Measurements from ENCODE around the gene VPS35.

VPS35 gene

DNA sequence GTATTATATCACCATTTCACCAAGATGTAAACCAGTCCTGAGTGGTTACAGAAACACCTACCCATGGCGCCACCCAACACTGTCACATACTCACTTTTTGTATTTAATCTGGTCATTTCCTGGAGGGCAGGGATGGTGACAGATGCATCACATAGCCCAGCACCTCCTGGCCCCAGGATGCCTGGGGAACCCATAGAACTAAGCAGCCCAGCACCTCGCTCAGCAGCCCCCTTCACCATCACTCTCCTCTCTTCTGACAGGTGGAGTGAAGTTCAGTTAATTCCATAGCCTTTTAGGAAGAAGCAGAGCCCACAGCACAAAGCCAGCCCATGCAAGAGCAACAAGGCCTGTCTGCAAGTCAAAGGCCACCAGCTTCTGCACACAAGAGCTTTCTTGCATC lies 31.6 kb upstream of the VPS35 start:
- no peak for DNase-seq
- H3K27ac Mint-ChIP-seq = no peak overlapping the region
- no peak overlapping the region for H3K4me3 Mint-ChIP-seq
- H3K36me3 Mint-ChIP-seq = no peaks in the 10 kb centered on the region
- CTCF ChIA-PET = no interaction called here
- H3K27me3 Mint-ChIP-seq = no peaks in the 10 kb centered on the region
- H3K9me3 Mint-ChIP-seq = peaks cover 1% of the 10 kb centered on the region
- H3K4me1 Mint-ChIP-seq = no peaks in the 10 kb centered on the region

DNA sequence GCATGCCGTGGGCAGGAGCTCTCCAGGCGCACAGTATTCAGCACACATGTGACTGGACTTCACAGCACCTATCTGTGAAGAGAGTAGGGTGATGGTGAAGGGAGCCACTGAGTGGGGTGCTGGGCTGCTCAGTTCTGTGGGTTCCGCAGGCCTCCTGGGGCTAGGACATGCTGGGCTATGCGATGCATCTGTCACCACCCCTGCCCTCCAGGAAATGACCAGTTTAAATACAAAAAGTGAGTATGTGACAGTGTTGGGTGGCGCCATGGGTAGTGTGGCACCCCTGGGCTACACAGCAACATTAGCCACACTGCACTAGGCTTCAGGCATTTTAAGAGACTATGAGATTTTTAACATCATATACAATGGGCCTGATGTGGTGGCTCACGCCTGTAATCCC lies 30.6 kb upstream of the VPS35 start:
- Mint-ChIP-seq H3K9me3 (no peaks in the 10 kb centered on the region), H3K36me3 (no peaks in the 10 kb centered on the region), H3K4me3 (no peak overlapping the region), H3K27me3 (no peaks in the 10 kb centered on the region), H3K27ac (no peak overlapping the region), H3K4me1 (no peaks in the 10 kb centered on the region)
- DNase-seq = no peak
- CTCF ChIA-PET = no interaction called here

DNA sequence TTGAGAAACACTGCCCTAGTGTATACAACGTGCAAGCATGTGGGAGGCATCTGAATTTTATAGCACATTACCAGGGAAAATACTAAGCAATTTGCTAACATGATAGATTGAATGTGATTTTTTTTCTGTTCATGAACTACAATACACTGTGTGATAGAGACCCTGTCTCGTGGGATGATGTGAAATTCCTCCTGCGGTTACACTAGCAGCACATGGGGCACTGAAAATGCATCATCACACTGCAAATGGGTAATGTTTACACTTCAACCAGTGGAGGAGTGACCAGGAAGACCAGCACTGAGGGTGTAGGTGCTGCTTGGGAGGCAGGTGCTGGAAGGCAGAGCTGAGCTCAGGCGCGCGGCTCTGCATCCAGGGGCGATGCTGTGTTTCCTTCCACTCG lies 29.2 kb upstream of the VPS35 start:
- H3K4me1 Mint-ChIP-seq = no peaks in the 10 kb centered on the region
- DNase-seq = no peak
- no peak overlapping the region for H3K4me3 Mint-ChIP-seq
- no peaks in the 10 kb centered on the region for H3K27me3 Mint-ChIP-seq
- H3K9me3 Mint-ChIP-seq = no peaks in the 10 kb centered on the region
- H3K27ac Mint-ChIP-seq = no peak overlapping the region
- CTCF ChIA-PET = no interaction called here
- H3K36me3 Mint-ChIP-seq = no peaks in the 10 kb centered on the region

DNA sequence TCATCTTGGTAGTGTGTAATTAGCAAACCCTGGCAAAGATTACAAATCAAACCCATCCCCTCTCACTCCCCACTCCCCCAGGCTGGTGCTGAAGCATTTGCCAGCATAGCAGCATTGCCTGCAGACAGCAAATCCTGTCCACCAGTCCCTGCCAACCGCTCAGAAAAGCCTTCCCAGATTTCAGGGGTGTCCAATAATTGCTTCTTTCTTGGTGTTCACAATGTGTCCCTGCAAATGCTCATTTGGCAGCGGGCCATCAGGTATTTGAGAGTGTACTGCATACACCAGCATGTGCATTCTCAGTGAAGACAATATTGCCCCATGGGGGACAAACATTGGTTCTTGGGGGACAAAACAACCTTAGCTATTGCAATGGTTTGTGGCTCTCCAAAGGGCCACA lies 28.7 kb upstream of the VPS35 start:
- no peaks in the 10 kb centered on the region for H3K36me3 Mint-ChIP-seq
- H3K4me3 Mint-ChIP-seq = no peak overlapping the region
- CTCF ChIA-PET = no interaction called here
- no peak for DNase-seq
- no peak overlapping the region for H3K27ac Mint-ChIP-seq
- no peaks in the 10 kb centered on the region for H3K4me1 Mint-ChIP-seq
- H3K27me3 Mint-ChIP-seq = no peaks in the 10 kb centered on the region
- no peaks in the 10 kb centered on the region for H3K9me3 Mint-ChIP-seq

DNA sequence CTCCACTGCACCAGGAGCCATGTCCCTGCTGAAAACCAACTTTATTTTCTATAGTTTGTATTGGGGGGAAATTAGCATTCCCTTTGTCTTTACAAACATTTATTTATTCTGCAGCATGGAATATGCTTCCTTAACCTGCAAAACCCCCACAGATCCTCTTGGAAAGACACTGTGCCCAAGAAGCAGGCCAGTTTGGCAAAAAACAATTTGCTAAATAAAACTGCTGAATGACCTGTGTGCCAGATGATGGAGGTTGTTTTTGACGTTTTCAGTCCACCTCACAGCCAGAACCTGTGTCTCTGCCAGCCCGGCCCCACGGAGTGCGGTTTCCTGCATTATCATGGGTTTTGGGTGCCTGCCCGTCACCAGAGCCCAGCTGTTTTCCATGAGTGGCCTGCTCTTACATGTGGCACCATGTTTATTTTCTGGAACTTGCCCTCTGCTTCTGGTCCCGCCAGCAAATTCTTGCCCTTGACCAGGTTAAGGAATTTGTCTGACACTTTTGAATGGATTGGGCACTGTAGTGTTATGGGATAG lies 26.9 kb upstream of the VPS35 start:
- CTCF ChIA-PET = interaction anchor here (1.1 kb wide), 1 partner anchor 42 kb away, joined by 4 read pairs; no protein-coding TSS in a partner anchor
- no peaks in the 10 kb centered on the region for H3K27me3 Mint-ChIP-seq
- no peak overlapping the region for H3K4me3 Mint-ChIP-seq

DNA sequence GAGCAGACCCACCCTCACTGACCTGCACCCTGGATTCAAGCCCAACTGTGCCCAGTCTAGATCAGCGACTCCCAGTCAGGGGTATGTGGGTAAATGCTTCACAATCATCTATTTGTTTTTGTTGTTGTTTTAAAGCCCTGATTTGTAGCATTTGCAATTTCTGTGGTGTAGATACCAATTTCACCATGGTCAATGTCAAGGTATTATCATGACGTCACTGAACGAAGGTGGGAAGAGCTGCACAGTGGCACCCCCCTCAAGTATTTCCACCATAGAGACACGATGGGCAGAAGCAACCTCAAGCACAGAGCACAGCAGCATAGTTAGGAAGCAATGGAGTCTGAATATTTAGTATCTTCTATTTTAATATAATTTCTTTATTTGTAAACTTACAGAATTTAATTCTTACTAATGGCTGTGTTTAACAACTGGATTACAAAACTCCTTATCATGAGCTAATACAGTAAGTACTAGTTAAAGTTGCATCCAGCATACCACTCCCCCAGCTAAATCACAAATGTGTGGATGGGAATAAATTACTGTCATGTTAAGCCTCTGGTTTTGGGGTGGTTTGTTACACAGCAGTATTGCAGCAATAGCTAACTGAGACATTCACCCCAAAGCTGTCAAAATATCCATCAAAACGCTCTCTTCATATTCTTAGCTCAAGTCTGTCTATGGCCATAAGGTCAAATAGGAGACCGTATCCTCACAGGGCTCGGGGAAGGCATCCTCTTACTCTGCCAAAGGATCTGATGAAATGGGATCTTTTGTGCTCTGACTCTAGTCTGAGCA lies 26.0 kb upstream of the VPS35 start:
- no peak for DNase-seq
- no peak overlapping the region for H3K4me3 Mint-ChIP-seq
- H3K36me3 Mint-ChIP-seq = no peaks in the 10 kb centered on the region
- no peaks in the 10 kb centered on the region for H3K27me3 Mint-ChIP-seq
- H3K9me3 Mint-ChIP-seq = no peaks in the 10 kb centered on the region
- no peak overlapping the region for H3K27ac Mint-ChIP-seq
- no peaks in the 10 kb centered on the region for H3K4me1 Mint-ChIP-seq
- CTCF ChIA-PET = interaction anchor here (1.1 kb wide), 1 partner anchor 41 kb away, joined by 4 read pairs; no protein-coding TSS in a partner anchor

More for the DNA sequence above, 26.9 kb upstream of the VPS35 start:
- DNase-seq = no peak
- no peaks in the 10 kb centered on the region for H3K9me3 Mint-ChIP-seq
- H3K4me1 Mint-ChIP-seq = no peaks in the 10 kb centered on the region
- H3K27ac Mint-ChIP-seq = no peak overlapping the region
- H3K36me3 Mint-ChIP-seq = no peaks in the 10 kb centered on the region

DNA sequence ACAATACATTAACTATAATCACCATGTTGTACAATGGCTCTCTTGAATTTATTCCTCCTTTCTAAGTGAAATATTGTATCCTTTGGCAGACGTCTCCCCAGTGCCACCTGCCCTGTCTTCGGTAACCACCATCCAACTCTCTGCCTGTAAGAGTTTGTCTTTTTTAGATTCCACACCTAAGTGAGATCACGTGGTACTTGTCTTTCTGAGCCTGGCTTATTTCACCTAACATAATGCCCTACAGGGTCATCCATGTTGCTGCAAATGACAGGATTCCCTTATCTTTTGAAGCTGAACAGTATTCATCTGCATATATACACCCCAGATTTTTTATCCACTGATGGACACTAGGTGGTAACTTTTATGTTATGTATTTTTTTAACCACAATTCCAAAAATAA lies 24.7 kb upstream of the VPS35 start:
- Mint-ChIP-seq H3K4me1 (no peaks in the 10 kb centered on the region), H3K27me3 (no peaks in the 10 kb centered on the region), H3K4me3 (no peak overlapping the region), H3K27ac (no peak overlapping the region), H3K36me3 (no peaks in the 10 kb centered on the region), H3K9me3 (no peaks in the 10 kb centered on the region)
- CTCF ChIA-PET = no interaction called here
- no peak for DNase-seq

DNA sequence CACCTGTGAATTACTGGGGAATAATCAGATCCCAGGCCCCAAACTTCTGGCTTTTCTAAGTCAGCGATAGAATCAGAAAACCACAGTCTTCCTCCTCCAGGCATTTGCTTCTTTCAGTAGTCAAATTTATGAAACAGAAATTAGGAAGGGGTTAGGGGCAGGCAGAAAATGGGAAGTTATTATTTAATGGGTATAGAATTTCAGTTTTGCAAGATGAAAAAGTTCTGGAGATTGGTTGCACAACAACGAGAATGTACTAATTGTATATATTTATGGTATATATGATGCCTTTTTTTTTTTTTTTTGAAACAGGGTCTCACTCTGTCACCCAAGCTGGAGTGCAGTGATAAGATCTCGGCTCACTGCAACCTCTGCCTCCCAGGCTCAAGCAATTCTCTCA lies 23.9 kb upstream of the VPS35 start:
- H3K4me3 Mint-ChIP-seq = no peak overlapping the region
- CTCF ChIA-PET = no interaction called here

DNA sequence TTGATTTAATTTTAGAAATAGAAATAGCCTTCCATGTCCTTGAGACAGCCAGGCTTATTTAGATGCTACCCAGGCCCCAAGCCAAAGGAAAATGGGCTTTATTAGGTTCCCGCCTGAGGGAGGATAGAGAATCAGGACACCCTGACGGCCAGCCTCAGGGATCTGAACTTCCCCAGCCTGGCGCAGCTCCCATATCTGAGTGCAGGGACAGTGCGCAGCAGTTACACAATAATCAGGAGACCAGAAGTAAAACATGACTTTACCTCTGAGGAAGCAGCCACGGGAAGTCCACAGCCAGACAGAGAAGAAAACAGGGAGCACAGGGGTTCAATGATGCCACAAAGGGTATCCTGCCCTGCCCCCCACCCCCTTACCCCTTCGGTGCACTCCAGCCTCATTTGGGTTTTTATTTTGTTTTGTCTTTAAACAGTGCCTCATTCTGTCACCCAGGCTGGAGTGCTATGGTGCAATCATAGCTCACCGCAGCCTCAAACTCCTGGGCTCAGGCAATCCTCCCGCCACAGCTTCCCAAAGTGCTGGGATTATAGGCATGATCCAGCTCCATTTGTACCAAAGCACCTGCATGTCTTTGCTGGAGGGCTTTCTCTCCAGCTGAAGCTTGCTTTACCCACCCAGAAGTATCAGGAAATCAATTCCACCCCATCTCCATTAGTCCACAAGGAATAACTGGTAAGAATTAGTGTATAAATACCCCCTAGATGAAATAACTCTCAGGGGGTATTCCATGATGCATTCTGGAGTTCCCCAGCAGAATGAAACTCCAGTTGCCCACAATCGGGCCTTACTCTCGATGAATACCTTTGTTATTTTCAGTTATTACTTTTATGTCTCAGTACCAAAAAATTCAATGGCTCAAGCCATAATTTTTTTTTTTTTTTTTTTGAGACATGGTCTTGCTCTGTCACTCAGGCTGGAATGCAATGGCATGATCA lies 22.4 kb upstream of the VPS35 start:
- no peak for DNase-seq
- no peak overlapping the region for H3K27ac Mint-ChIP-seq
- CTCF ChIA-PET = no interaction called here
- H3K27me3 Mint-ChIP-seq = no peaks in the 10 kb centered on the region
- no peak overlapping the region for H3K4me3 Mint-ChIP-seq
- no peaks in the 10 kb centered on the region for H3K4me1 Mint-ChIP-seq
- no peaks in the 10 kb centered on the region for H3K36me3 Mint-ChIP-seq
- H3K9me3 Mint-ChIP-seq = no peaks in the 10 kb centered on the region

More for the DNA sequence above, 23.9 kb upstream of the VPS35 start:
- no peak for DNase-seq
- Mint-ChIP-seq H3K4me1 (no peaks in the 10 kb centered on the region), H3K9me3 (no peaks in the 10 kb centered on the region), H3K27ac (no peak overlapping the region), H3K27me3 (no peaks in the 10 kb centered on the region), H3K36me3 (no peaks in the 10 kb centered on the region)

DNA sequence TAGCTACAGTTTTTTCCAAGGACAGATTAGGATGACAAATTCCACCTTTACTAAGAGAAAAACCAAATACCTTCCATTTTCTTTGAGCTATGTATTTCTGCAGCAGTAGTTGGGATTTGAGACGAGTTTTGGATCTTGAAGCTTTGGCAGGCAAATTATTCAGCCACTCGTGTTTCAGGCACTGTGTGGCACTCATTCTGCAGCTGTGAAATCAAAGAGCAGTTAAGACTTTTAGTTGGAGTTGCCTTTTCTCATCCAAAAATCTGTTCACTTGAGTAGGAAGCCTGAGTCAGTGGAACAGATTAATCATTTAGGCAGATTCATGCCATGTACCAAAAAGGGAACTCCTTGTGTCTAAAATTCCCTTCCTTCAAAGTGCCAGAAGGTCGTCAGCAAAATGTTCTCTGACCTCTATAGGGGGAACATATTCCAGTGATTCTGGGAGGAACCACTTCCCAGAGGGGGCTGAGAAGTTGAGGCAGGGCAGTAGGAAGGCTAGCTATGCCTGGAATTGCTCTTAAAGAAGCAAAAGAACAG lies 20.6 kb upstream of the VPS35 start:
- no peaks in the 10 kb centered on the region for H3K4me1 Mint-ChIP-seq

DNA sequence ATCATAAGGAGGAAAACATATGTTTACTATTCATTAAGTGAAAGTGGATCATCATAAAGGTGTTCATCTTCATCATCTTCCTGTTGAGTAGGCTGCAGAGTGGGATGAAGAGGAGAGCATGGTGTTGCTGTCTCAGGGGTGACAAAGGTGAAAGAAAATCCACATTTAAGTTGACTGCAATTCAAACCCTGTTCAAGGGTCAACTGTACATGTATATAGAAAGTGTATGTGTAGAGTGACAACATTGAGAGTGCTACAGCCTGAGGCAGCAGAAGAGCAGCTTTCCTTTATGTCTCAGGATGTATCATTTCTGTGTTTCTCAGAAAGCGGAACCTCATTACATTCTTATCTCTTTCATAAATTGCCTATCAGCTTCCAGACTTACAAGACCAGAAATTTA lies 17.7 kb upstream of the VPS35 start:
- CTCF ChIA-PET = interaction anchor here (0.6 kb wide), 1 partner anchor 70 kb away, joined by 3 read pairs; no protein-coding TSS in a partner anchor
- no peak for DNase-seq
- Mint-ChIP-seq H3K4me1 (no peaks in the 10 kb centered on the region), H3K4me3 (no peak overlapping the region), H3K27ac (no peak overlapping the region), H3K27me3 (no peaks in the 10 kb centered on the region), H3K9me3 (no peaks in the 10 kb centered on the region), H3K36me3 (peaks cover 3% of the 10 kb centered on the region)

More for the DNA sequence above, 20.6 kb upstream of the VPS35 start:
- Mint-ChIP-seq H3K9me3 (no peaks in the 10 kb centered on the region), H3K27ac (no peak overlapping the region), H3K27me3 (no peaks in the 10 kb centered on the region), H3K4me3 (no peak overlapping the region), H3K36me3 (no peaks in the 10 kb centered on the region)
- CTCF ChIA-PET = interaction anchor here (1.3 kb wide), 1 partner anchor 144 kb away, joined by 5 read pairs; no protein-coding TSS in a partner anchor
- DNase-seq = no peak

DNA sequence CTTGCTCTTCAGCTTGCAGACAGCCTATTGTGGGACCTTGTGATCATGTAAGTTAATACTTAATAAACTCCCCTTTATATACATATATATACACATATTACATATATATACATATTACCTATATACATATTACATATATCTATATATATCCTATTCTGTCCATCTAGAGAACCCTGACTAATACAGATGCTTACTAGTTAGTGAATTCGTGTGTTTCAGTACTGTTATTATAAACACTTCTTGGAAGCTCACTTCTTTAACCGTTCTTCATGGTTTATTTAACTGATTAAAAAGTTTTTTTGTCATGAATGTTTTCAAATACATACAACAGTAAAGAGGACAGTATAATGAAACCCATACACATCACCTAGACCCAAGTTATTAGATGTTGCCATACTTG lies 13.1 kb upstream of the VPS35 start:
- CTCF ChIA-PET = no interaction called here
- no peak overlapping the region for H3K4me3 Mint-ChIP-seq

DNA sequence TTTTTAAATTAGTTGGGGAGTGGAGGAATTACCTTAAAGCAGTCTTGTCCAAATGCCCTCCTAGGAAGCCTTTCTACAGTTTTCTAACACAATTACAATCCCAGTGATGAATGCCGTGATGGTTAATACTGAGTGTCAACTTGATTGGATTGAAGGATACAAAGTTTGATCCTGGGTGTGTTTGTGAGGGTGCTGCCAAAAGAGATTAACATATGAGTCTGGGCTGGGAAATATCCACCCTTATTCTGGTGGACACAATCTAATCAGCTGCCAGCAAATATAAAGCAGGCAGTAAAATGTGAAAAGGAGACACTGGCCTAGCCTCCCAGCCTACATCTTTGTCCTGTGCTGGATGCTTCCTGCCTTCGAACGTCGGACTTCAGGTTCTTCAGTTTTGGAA lies 12.6 kb upstream of the VPS35 start:
- Mint-ChIP-seq H3K27me3 (no peaks in the 10 kb centered on the region), H3K9me3 (no peaks in the 10 kb centered on the region), H3K36me3 (peaks cover 13% of the 10 kb centered on the region), H3K27ac (no peak overlapping the region), H3K4me3 (no peak overlapping the region), H3K4me1 (no peaks in the 10 kb centered on the region)
- CTCF ChIA-PET = no interaction called here
- DNase-seq = no peak

More for the DNA sequence above, 13.1 kb upstream of the VPS35 start:
- H3K27ac Mint-ChIP-seq = no peak overlapping the region
- H3K4me1 Mint-ChIP-seq = no peaks in the 10 kb centered on the region
- peaks cover 11% of the 10 kb centered on the region for H3K36me3 Mint-ChIP-seq
- H3K27me3 Mint-ChIP-seq = no peaks in the 10 kb centered on the region
- DNase-seq = no peak
- no peaks in the 10 kb centered on the region for H3K9me3 Mint-ChIP-seq

DNA sequence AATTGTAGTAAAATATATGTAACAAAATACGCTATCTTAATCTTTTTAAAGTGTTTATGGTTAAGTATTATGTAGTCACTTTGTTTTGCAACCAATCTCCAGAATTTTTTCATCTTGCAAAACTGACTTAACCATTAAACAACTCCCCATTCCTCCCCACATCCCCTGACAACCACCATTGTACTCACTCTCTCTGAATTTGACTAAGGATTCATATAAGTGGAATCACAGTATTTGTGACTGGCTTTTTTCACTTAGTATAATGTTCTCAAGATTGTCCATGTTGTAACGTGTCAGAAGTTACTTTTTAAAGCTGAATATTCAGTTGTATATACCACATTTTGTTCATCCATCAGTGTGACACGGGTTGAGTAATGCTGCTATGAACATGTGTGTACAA lies 11.1 kb upstream of the VPS35 start:
- no peak for DNase-seq
- Mint-ChIP-seq H3K9me3 (no peaks in the 10 kb centered on the region), H3K27ac (no peak overlapping the region), H3K4me3 (no peak overlapping the region), H3K36me3 (peaks cover 22% of the 10 kb centered on the region), H3K27me3 (no peaks in the 10 kb centered on the region), H3K4me1 (no peaks in the 10 kb centered on the region)
- CTCF ChIA-PET = interaction anchor here (1.0 kb wide), 1 partner anchor 8 kb away, joined by 3 read pairs; no protein-coding TSS in a partner anchor

All from activated naive CD4-positive, alpha-beta T cell treated with anti-CD3 and anti-CD28 coated beads, Interleukin-2, amount 10 ng/mL, durations not matched to agents 7 days and 5 days (primary cell).